HepG2 (cell line): ENCODE measurements around the gene ESYT1. TPM values are rescaled to one million over a fixed set of nuclear protein-coding genes. Genes with fewer than 3 reads are reported as not detected.

Experiments used
- CBX1 ChIP-seq: IDR thresholded peaks from one replicate; pipeline ENCODE4 v1.6.1; 2016; ENCODE audit warnings: antibody characterized with exemption, low read depth
- CHCHD3 ChIP-seq: sonication (generic); formaldehyde crosslinking; IDR thresholded peaks from 2 replicates; pipeline ENCODE4 v1.8.0; 2022; ENCODE audit warnings: mild to moderate bottlenecking, missing genetic modification reagents, moderate library complexity
- MXD1 ChIP-seq: sonication (generic); formaldehyde crosslinking; IDR thresholded peaks from 2 replicates; pipeline ENCODE4 v1.4.0; 2020; ENCODE audit warnings: mild to moderate bottlenecking, missing genetic modification reagents
- NFIB ChIP-seq: sonication (generic); formaldehyde crosslinking; IDR thresholded peaks from 2 replicates; pipeline ENCODE4 v1.9.0; 2021; ENCODE audit warnings: missing genetic modification reagents, mild to moderate bottlenecking, borderline replicate concordance
- NFKB2 ChIP-seq: sonication (generic); formaldehyde crosslinking; IDR thresholded peaks from 2 replicates; pipeline ENCODE4 v1.4.0; 2020; ENCODE audit warnings: missing genetic modification reagents, borderline replicate concordance
- REXO4 ChIP-seq: sonication (generic); formaldehyde crosslinking; IDR thresholded peaks from 2 replicates; pipeline ENCODE4 v1.8.0; 2022; ENCODE audit warnings: missing genetic modification reagents, mild to moderate bottlenecking, borderline replicate concordance
- RFXANK ChIP-seq: IDR thresholded peaks from 2 replicates; pipeline ENCODE4 v1.6.1; 2016
- SP1 ChIP-seq, 2 experiments: fragments of 450-650 bp in 1 of 2; sonication (generic) in 1 of 2; formaldehyde crosslinking in 1 of 2; IDR thresholded peaks; 2 replicates each; pipeline versions ENCODE4 v1.4.0 to v1.6.1; 2016 to 2020; ENCODE audit warnings: missing genetic modification reagents in 1 of 2
- SRY ChIP-seq: sonication (generic); formaldehyde crosslinking; IDR thresholded peaks from 2 replicates; pipeline ENCODE4 v1.8.0; 2022; ENCODE audit warnings: mild to moderate bottlenecking, missing genetic modification reagents
- WIZ ChIP-seq: sonication (generic); formaldehyde crosslinking; IDR thresholded peaks from 2 replicates; pipeline ENCODE4 v1.5.1; 2020; ENCODE audit warnings: mild to moderate bottlenecking, missing genetic modification reagents
- ZKSCAN1 ChIP-seq: fragments of 150-350 bp; IDR thresholded peaks from 2 replicates; pipeline ENCODE4 v1.6.1; 2014; ENCODE audit warnings: low read length
- ZNF292 ChIP-seq: sonication (generic); formaldehyde crosslinking; IDR thresholded peaks from 2 replicates; pipeline ENCODE4 v1.8.1; 2022; ENCODE audit warnings: mild to moderate bottlenecking, low read depth, missing genetic modification reagents, borderline replicate concordance
- ZNF383 ChIP-seq: sonication (generic); formaldehyde crosslinking; IDR thresholded peaks from 2 replicates; pipeline ENCODE4 v1.4.0; 2020; ENCODE audit warnings: missing genetic modification reagents, mild to moderate bottlenecking, borderline replicate concordance
- ZNF512B ChIP-seq: sonication (generic); formaldehyde crosslinking; IDR thresholded peaks from 2 replicates; pipeline ENCODE4 v1.5.1; 2020; ENCODE audit warnings: missing genetic modification reagents, mild to moderate bottlenecking, borderline replicate concordance
- ZNF570 ChIP-seq: sonication (generic); formaldehyde crosslinking; IDR thresholded peaks from 2 replicates; pipeline ENCODE4 v1.4.0; 2020; ENCODE audit warnings: mild to moderate bottlenecking, missing genetic modification reagents, borderline replicate concordance
- ZNF768 ChIP-seq: sonication (generic); formaldehyde crosslinking; IDR thresholded peaks from 2 replicates; pipeline ENCODE4 v1.4.0; 2020; ENCODE audit warnings: missing genetic modification reagents
- polyA plus RNA-seq, 8 experiments: library from polyadenylated mRNA; depleted of rRNA in 3 of 8; stranded (reverse) in 7 of 8; unstranded in 1 of 8; fragments of >200 nt; fragmentation: Illumina TruSeq in 4 of 8; extraction: Trizol in 4 of 8; gene quantifications; 2 replicates each; pipeline versions ENCODE4 v1.2.1 to v1.2.3, GENCODE V29; 2011 to 2016; ENCODE audit warnings: low read depth in 4 of 8, missing spikeins in 1 of 8, mixed read lengths in 1 of 8; ENCODE audit not compliant: insufficient read depth in 1 of 8
- total RNA-seq, 5 experiments: library from RNA; depleted of rRNA; stranded (reverse); fragments of >200 nt; fragmentation: Illumina TruSeq; extraction: Trizol; gene quantifications; 2 replicates each; pipeline ENCODE4 v1.2.3, GENCODE V29; 2016; ENCODE audit warnings: low read depth in 1 of 5
- TF ChIP-seq, protein P1 (sequence below): sonication (generic); formaldehyde crosslinking; IDR thresholded peaks from 2 replicates; pipeline ENCODE4 v1.5.0; 2020; ENCODE audit warnings: mild to moderate bottlenecking, missing genetic modification reagents
- TF ChIP-seq, protein P2 (sequence below): sonication (generic); formaldehyde crosslinking; IDR thresholded peaks from 2 replicates; pipeline ENCODE4 v1.5.1; 2020; ENCODE audit warnings: mild to moderate bottlenecking, missing genetic modification reagents

The ESYT1 gene
- total and polyA plus RNA-seq, 2 of the 13 experiments (the other 11 are each of a cell fraction or from before 2014, with no cell fraction given) = 66.9 to 71.0 TPM

- 0 out of 2 replicates have a peak, but pooled peaks have one; percentile 61 for TF ChIP-seq ZNF512B
- peak; percentile 36; the same call in 1 of the 2 replicates for TF ChIP-seq ZNF768 (CRISPR knock-in tag)
- no peak for TF ChIP-seq NFIB (CRISPR knock-in tag)
- TF ChIP-seq ZNF570 (CRISPR knock-in tag) = no peak
- 0 out of 2 replicates have a peak, but pooled peaks have one; percentile 39 for TF ChIP-seq WIZ (CRISPR knock-in tag)
- TF ChIP-seq, protein P1, sequence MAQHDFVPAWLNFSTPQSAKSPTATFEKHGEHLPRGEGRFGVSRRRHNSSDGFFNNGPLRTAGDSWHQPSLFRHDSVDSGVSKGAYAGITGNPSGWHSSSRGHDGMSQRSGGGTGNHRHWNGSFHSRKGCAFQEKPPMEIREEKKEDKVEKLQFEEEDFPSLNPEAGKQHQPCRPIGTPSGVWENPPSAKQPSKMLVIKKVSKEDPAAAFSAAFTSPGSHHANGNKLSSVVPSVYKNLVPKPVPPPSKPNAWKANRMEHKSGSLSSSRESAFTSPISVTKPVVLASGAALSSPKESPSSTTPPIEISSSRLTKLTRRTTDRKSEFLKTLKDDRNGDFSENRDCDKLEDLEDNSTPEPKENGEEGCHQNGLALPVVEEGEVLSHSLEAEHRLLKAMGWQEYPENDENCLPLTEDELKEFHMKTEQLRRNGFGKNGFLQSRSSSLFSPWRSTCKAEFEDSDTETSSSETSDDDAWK (CRISPR knock-in tag) = no peak
- no peak for TF ChIP-seq REXO4 (CRISPR knock-in tag)
- no peak for TF ChIP-seq ZNF383 (CRISPR knock-in tag)
- TF ChIP-seq NFKB2 (CRISPR knock-in tag) = no peak
- TF ChIP-seq CBX1 = no peak
- TF ChIP-seq CHCHD3 (CRISPR knock-in tag) = no peak
- peak; percentile 34; the same call in 1 of the 2 replicates for TF ChIP-seq ZNF292
- no peak for TF ChIP-seq MXD1
- no peak for TF ChIP-seq RFXANK (CRISPR knock-in tag)
- TF ChIP-seq ZKSCAN1 = no peak
- TF ChIP-seq, protein P2, sequence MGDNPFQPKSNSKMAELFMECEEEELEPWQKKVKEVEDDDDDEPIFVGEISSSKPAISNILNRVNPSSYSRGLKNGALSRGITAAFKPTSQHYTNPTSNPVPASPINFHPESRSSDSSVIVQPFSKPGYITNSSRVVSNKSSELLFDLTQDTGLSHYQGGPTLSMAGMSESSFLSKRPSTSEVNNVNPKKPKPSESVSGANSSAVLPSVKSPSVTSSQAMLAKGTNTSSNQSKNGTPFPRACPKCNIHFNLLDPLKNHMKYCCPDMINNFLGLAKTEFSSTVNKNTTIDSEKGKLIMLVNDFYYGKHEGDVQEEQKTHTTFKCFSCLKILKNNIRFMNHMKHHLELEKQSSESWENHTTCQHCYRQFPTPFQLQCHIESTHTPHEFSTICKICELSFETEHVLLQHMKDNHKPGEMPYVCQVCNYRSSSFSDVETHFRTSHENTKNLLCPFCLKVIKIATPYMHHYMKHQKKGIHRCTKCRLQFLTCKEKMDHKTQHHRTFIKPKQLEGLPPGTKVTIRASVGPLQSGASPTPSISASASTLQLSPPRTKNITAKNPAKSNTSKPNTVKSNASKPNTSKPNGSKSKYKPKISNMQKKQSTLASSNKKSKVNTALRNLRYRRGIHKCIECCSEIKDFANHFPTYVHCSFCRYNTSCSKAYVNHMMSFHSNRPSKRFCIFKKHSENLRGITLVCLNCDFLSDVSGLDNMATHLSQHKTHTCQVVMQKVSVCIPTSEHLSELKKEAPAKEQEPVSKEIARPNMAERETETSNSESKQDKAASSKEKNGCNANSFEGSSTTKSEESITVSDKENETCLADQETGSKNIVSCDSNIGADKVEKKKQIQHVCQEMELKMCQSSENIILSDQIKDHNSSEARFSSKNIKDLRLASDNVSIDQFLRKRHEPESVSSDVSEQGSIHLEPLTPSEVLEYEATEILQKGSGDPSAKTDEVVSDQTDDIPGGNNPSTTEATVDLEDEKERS (CRISPR knock-in tag) = 0 out of 2 replicates have a peak, but pooled peaks have one; percentile 23
- TF ChIP-seq SRY = no peak
- TF ChIP-seq SP1 (IDR thresholded peaks at IDR 0.05) = no peak
- TF ChIP-seq SP1 (CRISPR knock-in tag; IDR thresholded peaks at IDR 0.05) = 0 out of 2 replicates have a peak, but pooled peaks have one; percentile 26
Observed at GRCh38 chr12:56129206-56129941, 1.3 kb downstream of the ESYT1 start (continued).
